Epidermal melanocyte (primary cell): Measurements from ENCODE around the gene KLHL22.

Experiments used
- DNase-seq: peaks from one replicate; pipeline ENCODE4 v3.0.0; 2011; ENCODE audit warnings: low spot score; ENCODE audit not compliant: insufficient read length

The KLHL22 gene

GRCh38 chr22:20446383-20446970 lies 49.1 kb downstream of the KLHL22 start:
- DNase-seq, result peak; percentile 3

GRCh38 chr22:20444325-20444724 lies 51.3 kb downstream of the KLHL22 start:
- peak; percentile 3 for DNase-seq

GRCh38 chr22:20442485-20443284 lies 52.9 kb downstream of the KLHL22 start:
- DNase-seq, result peak; percentile 15

GRCh38 chr22:20441631-20442484 lies 53.7 kb downstream of the KLHL22 start:
- DNase-seq, result peak; percentile 14

- DNase-seq, result peak; percentile 14
Measured at GRCh38 chr22:20440637-20441591, 54.7 kb downstream of the KLHL22 start.

GRCh38 chr22:20439928-20440575 lies 55.5 kb downstream of the KLHL22 start:
- peak; percentile 12 for DNase-seq

- DNase-seq, result peak; percentile 13
Measured at GRCh38 chr22:20439556-20439927, 56.1 kb downstream of the KLHL22 start.

GRCh38 chr22:20438678-20439492 lies 56.7 kb downstream of the KLHL22 start:
- peak; percentile 63 for DNase-seq

- DNase-seq, result no peak
Measured at GRCh38 chr22:20438427-20438677, 57.2 kb downstream of the KLHL22 start.

- DNase-seq, result peak; percentile 95
Measured at GRCh38 chr22:20437613-20438426, 57.8 kb downstream of the KLHL22 start, which contains the start of gene SCARF2. Gene SCARF2 (minus strand): TSS chr22:20437825. CDS start chr22:20437754, 71 bp downstream.

GRCh38 chr22:20436768-20437612 lies 58.6 kb downstream of the KLHL22 start:
- DNase-seq, result peak; percentile 47

GRCh38 chr22:20436307-20436767 lies 59.3 kb downstream of the KLHL22 start:
- peak; percentile 85 for DNase-seq

GRCh38 chr22:20435436-20436306 lies 59.9 kb downstream of the KLHL22 start:
- peak; percentile 18 for DNase-seq

- DNase-seq, result peak; percentile 11
Measured at GRCh38 chr22:20434773-20435172, 60.8 kb downstream of the KLHL22 start.

GRCh38 chr22:20434264-20434751 lies 61.3 kb downstream of the KLHL22 start:
- peak; percentile 11 for DNase-seq

- peak; percentile 17 for DNase-seq
Measured at GRCh38 chr22:20433686-20434241, 61.8 kb downstream of the KLHL22 start.
